Measurements from ENCODE around the gene VDAC1.
"Not testable (repeated sequence)": the region's sequence is repeated elsewhere in the genome, so short reads cannot be mapped to it uniquely, and the experiment has no call there.

VDAC1 gene

GRCh38 chr5:133967698-133968203, 37.0 kb downstream of the VDAC1 start:
- no peak for DNase-seq (ENCODE audit: low read depth)

GRCh38 chr5:133967124-133967523, 37.7 kb downstream of the VDAC1 start:
- DNase-seq (ENCODE audit: low read depth) = no peak

GRCh38 chr5:133966090-133966489, 38.7 kb downstream of the VDAC1 start:
- DNase-seq (ENCODE audit: low read depth) = no peak

- DNase-seq (ENCODE audit: low read depth) = no peak
Measured at GRCh38 chr5:133963493-133964128, 41.2 kb downstream of the VDAC1 start.

- no peak for DNase-seq (ENCODE audit: low read depth)
Measured at GRCh38 chr5:133962801-133963476, 41.8 kb downstream of the VDAC1 start.

- no peak for DNase-seq (ENCODE audit: low read depth)
Measured at GRCh38 chr5:133962131-133962530, 42.6 kb downstream of the VDAC1 start.

- DNase-seq (ENCODE audit: low read depth) = no peak
Measured at GRCh38 chr5:133959643-133960042, 45.1 kb downstream of the VDAC1 start.

GRCh38 chr5:133957591-133957990, 47.2 kb downstream of the VDAC1 start:
- DNase-seq (ENCODE audit: low read depth) = no peak

- DNase-seq (ENCODE audit: low read depth) = no peak
Measured at GRCh38 chr5:133957080-133957479, 47.7 kb downstream of the VDAC1 start.

- not testable (repeated sequence) for DNase-seq (ENCODE audit: low read depth)
Measured at GRCh38 chr5:133956196-133956595, 48.6 kb downstream of the VDAC1 start.

- DNase-seq (ENCODE audit: low read depth) = no peak
Measured at GRCh38 chr5:133953568-133954145, 51.1 kb downstream of the VDAC1 start.

GRCh38 chr5:133952729-133953567, 51.8 kb downstream of the VDAC1 start:
- peak; percentile 90 for DNase-seq (ENCODE audit: low read depth)

- no peak for DNase-seq (ENCODE audit: low read depth)
Measured at GRCh38 chr5:133950821-133951612, 53.8 kb downstream of the VDAC1 start.

GRCh38 chr5:133948721-133949120, 56.1 kb downstream of the VDAC1 start:
- DNase-seq (ENCODE audit: low read depth) = no peak

GRCh38 chr5:133947431-133947841, 57.3 kb downstream of the VDAC1 start:
- DNase-seq (ENCODE audit: low read depth) = no peak

GRCh38 chr5:133945568-133945967, 59.2 kb downstream of the VDAC1 start:
- no peak for DNase-seq (ENCODE audit: low read depth)

- DNase-seq (ENCODE audit: low read depth) = no peak
Measured at GRCh38 chr5:133944263-133945185, 60.3 kb downstream of the VDAC1 start.

- DNase-seq (ENCODE audit: low read depth) = no peak
Measured at GRCh38 chr5:133943475-133943817, 61.3 kb downstream of the VDAC1 start.

GRCh38 chr5:133942614-133943474, 61.9 kb downstream of the VDAC1 start:
- no peak for DNase-seq (ENCODE audit: low read depth)

All from non-pigmented ciliary epithelial cell (primary cell).